Stomach (tissue), 9 donors: ENCODE measurements around the gene CNTN4. TPM values are rescaled to one million over a fixed set of nuclear protein-coding genes. Genes with fewer than 3 reads are reported as not detected.

Experiments
- DNase-seq, 2 donors: peaks; one replicate each; pipeline versions ENCODE4 v3.0.0 to v3.0.0-alpha.2; 2013 to 2019
- H3K27ac ChIP-seq, 5 donors: fragments of 200-600 bp in 4 of 5; sonication (generic) in 4 of 5; one replicate each; pipeline ENCODE4 v1.5.1; 2013 to 2019; ENCODE audit warnings: mild to moderate bottlenecking in 1 of 5, moderate library complexity in 1 of 5
- H3K27me3 ChIP-seq, 3 donors: fragments of 200-600 bp; sonication (generic); one replicate each; pipeline ENCODE4 v1.5.1; 2017 to 2019; ENCODE audit warnings: mixed run types in 1 of 3
- H3K36me3 ChIP-seq, 4 donors: fragments of 200-600 bp; sonication (generic); 1 replicate in 3 of 4; 2 replicates in 1 of 4; pipeline ENCODE4 v1.5.1; 2016 to 2019
- H3K4me1 ChIP-seq, 4 donors: fragments of 200-600 bp; sonication (generic); one replicate each; pipeline ENCODE4 v1.5.1; 2016 to 2019
- H3K4me3 ChIP-seq, 4 donors: fragments of 200-600 bp; sonication (generic) in 3 of 4; one replicate each; pipeline ENCODE4 v1.5.1; 2016 to 2019; ENCODE audit warnings: mild to moderate bottlenecking in 1 of 4
- H3K9me3 ChIP-seq, 4 donors: fragments of 200-600 bp; sonication (generic); one replicate each; pipeline ENCODE4 v1.5.1; 2016 to 2019
- EP300 ChIP-seq: sonication (generic); formaldehyde crosslinking; IDR thresholded peaks from one replicate; pipeline ENCODE4 v1.6.1; 2017; ENCODE audit warnings: antibody characterized with exemption
- POLR2A ChIP-seq, 4 donors: fragments of 450-650 bp; IDR thresholded peaks; one replicate each; pipeline ENCODE4 v1.6.1; 2016; ENCODE audit warnings: antibody characterized with exemption in 4 of 4, control low read depth in 2 of 4, mild to moderate bottlenecking in 1 of 4, moderate library complexity in 1 of 4
- POLR2AphosphoS5 ChIP-seq, 3 donors: sonication (generic); formaldehyde crosslinking; IDR thresholded peaks; one replicate each; pipeline ENCODE4 v1.6.1; 2016; ENCODE audit warnings: antibody characterized with exemption in 3 of 3
- WGBS, 5 donors: extraction: QIAGEN DNeasy Blood & Tissue Kit in 3 of 5; methylation state at CpG; one replicate each; pipeline versions ENCODE4 v1.1.5 to v1.1.7; 2013 to 2018; 5-methylcytosine and 5-hydroxymethylcytosine counted together
- intact Hi-C: fragments of 100-400 bp; cut with DNase I; formaldehyde crosslinking; loops from one replicate; pipeline ENCODE4 v1.15.1; 2023; ENCODE audit warnings: low total_unique reads
- polyA plus RNA-seq, 3 donors: library from polyadenylated mRNA; stranded (reverse); fragments of 200-250 nt; gene quantifications; one replicate each; pipeline ENCODE4 v1.2.3, GENCODE V29; 2013
- total RNA-seq, 5 donors: library from RNA; depleted of rRNA; stranded (reverse); fragments of >200 nt; gene quantifications; one replicate each; pipeline versions ENCODE4 v1.1.0 to v1.2.3, GENCODE V29; 2014 to 2016
- TF ChIP-seq, protein P1 (sequence below), 7 experiments: fragments of 450-650 bp in 4 of 7; fragments of 200-600 bp in 3 of 7; sonication (generic) in 3 of 7; IDR thresholded peaks; one replicate each; pipeline ENCODE4 v1.5.1; 2016 to 2019; ENCODE audit warnings: antibody characterized with exemption in 7 of 7, control low read depth in 2 of 7, mild to moderate bottlenecking in 1 of 7
- donor health status: healthy with polysubstance abuse.
- donor health status: Bipolar disorder and iron deficiency.
- donor health status: healthy.

Gene CNTN4
- total and polyA plus RNA-seq, 8 donors: 0.45 to 97.0 (median 5.6) TPM

DNA sequence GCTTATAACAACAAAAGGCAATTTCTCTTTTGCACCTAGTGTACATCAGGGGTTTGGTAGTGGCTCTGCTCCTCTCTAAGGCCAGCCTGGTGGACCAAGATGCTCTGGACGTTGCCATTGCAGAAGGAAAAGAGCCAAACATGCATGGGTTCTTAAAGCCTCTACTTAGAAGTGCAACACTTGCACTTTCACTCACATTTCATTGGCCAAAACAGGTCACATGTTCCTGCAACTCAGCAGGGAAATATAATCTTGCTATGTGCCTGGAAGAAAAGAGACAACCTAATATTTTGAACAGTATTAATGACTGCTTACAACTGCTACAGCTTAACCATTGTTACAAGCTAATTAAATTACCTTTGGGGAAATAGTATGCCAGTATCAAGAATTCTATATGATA is 828.6 kb downstream of the CNTN4 start:
- WGBS, 5 donors: 15 to 47% (median 36%) methylated on average over 1 of the region's 1 CpG
- H3K27me3 ChIP-seq: no peaks in the 10 kb centered on the region
- intact Hi-C loops: no loop called here
- no peak overlapping the region for H3K27ac ChIP-seq
- no peak for DNase-seq
- peaks cover 0 to 5% (median 2%) of the 10 kb centered on the region in 4 donors for H3K9me3 ChIP-seq
- no peak for TF ChIP-seq EP300
- TF ChIP-seq, protein P1, sequence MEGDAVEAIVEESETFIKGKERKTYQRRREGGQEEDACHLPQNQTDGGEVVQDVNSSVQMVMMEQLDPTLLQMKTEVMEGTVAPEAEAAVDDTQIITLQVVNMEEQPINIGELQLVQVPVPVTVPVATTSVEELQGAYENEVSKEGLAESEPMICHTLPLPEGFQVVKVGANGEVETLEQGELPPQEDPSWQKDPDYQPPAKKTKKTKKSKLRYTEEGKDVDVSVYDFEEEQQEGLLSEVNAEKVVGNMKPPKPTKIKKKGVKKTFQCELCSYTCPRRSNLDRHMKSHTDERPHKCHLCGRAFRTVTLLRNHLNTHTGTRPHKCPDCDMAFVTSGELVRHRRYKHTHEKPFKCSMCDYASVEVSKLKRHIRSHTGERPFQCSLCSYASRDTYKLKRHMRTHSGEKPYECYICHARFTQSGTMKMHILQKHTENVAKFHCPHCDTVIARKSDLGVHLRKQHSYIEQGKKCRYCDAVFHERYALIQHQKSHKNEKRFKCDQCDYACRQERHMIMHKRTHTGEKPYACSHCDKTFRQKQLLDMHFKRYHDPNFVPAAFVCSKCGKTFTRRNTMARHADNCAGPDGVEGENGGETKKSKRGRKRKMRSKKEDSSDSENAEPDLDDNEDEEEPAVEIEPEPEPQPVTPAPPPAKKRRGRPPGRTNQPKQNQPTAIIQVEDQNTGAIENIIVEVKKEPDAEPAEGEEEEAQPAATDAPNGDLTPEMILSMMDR (IDR thresholded peaks at IDR 0.05): no peak
- TF ChIP-seq POLR2AphosphoS5 (IDR thresholded peaks at IDR 0.05): no peak
- no peak for TF ChIP-seq POLR2A (IDR thresholded peaks at IDR 0.05)
- H3K36me3 ChIP-seq: no peaks in the 10 kb centered on the region
- H3K4me1 ChIP-seq: no peaks in the 10 kb centered on the region
- H3K4me3 ChIP-seq: no peak overlapping the region

DNA sequence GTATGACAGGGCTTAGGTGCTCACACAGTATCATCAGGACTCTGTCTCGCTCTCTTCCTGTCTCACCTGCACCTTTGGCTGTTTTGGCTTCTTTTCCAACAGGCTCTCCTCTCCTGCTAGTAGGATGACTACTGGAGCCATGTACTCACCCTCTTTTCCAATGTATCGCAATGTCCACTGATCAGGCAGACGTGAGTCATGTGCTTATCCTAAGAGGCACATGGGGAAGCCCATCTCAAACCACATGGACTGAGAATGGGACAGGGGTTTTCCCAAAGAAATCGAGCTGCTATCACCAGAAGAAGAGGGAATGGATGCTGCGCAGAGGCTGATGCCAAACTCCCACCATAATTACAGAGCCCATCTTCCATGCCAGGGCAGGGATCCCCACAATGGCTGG is 830.9 kb downstream of the CNTN4 start:
- DNase-seq: no peak
- no peak for TF ChIP-seq POLR2A (IDR thresholded peaks at IDR 0.05)
- TF ChIP-seq POLR2AphosphoS5 (IDR thresholded peaks at IDR 0.05): no peak
- TF ChIP-seq, protein P1 (IDR thresholded peaks at IDR 0.05): no peak
- TF ChIP-seq EP300: no peak
- 70 to 86% (median 82%) methylated on average over 5 of the region's 5 CpGs for WGBS, 5 donors
- Histone ChIP-seq H3K27ac (no peak overlapping the region), H3K27me3 (no peaks in the 10 kb centered on the region), H3K9me3 (peaks cover 0 to 10% (median 5%) of the 10 kb centered on the region in 4 donors), H3K4me1 (no peaks in the 10 kb centered on the region), H3K4me3 (no peak overlapping the region), H3K36me3 (no peaks in the 10 kb centered on the region)
- intact Hi-C loops: no loop called here

DNA sequence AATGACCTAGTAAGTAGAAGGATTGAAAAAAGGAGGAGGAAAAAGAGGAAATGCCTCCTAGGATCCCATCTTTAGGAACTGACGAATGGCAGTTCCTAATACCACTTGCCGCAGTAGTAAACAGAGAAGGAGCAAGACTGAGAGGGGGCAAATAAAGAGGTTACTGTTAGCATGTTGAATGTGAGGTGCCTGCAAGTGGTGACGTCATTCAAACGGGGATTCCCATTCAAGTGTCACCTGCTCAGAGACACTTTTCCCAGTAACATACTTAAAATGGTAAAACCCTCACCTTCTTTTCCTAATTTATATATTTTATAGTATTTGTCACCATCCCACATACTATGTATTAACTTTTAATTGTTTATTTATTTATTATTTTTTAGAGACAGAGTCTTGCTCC is 832.6 kb downstream of the CNTN4 start:
- H3K27me3 ChIP-seq: no peaks in the 10 kb centered on the region
- H3K4me1 ChIP-seq: no peaks in the 10 kb centered on the region
- WGBS, 5 donors: 74 to 93% (median 88%) methylated on average over 4 of the region's 4 CpGs
- H3K9me3 ChIP-seq: peaks cover 0 to 10% (median 5%) of the 10 kb centered on the region in 4 donors
- no peak overlapping the region for H3K27ac ChIP-seq
- intact Hi-C loops: no loop called here
- no peaks in the 10 kb centered on the region for H3K36me3 ChIP-seq
- DNase-seq: no peak
- TF ChIP-seq POLR2A (IDR thresholded peaks at IDR 0.05) (no peak), EP300 (no peak), POLR2AphosphoS5 (IDR thresholded peaks at IDR 0.05) (no peak)
- TF ChIP-seq, protein P1 (IDR thresholded peaks at IDR 0.05): no peak
- H3K4me3 ChIP-seq: no peak overlapping the region

DNA sequence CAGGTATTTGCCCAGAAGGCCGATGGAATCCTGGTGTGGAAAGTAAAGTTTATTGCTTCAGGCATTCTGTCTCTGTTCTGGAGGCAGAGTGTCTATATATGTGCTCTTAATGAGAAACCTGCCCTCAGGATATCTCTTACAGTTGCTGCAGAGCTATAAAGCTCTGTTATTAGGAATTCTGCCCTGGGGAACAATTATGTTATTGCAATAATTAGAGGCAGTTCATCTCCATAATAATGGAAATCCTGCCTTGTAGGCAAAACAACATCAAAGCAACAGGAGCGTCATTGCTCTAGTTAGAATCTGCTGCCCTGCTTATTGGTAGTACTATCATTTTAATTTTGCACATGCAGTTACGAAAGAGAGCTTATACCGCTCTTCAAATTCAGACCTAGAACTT is 835.9 kb downstream of the CNTN4 start:
- Histone ChIP-seq H3K9me3 (peaks cover 0 to 10% (median 5%) of the 10 kb centered on the region in 4 donors), H3K4me3 (no peak overlapping the region), H3K27me3 (no peaks in the 10 kb centered on the region), H3K4me1 (no peaks in the 10 kb centered on the region), H3K27ac (no peak overlapping the region), H3K36me3 (no peaks in the 10 kb centered on the region)
- intact Hi-C loops: no loop called here
- TF ChIP-seq, protein P1 (IDR thresholded peaks at IDR 0.05): no peak
- TF ChIP-seq POLR2AphosphoS5 (IDR thresholded peaks at IDR 0.05) (no peak), EP300 (no peak), POLR2A (IDR thresholded peaks at IDR 0.05) (no peak)
- DNase-seq: no peak
- 87 to 94% (median 91%) methylated on average over 4 of the region's 4 CpGs for WGBS, 5 donors
